ENCODE data around the gene PCDH9.

GRCh38 chr13:66659701-66660467 is 570.3 kb downstream of the PCDH9 start:
- no peak for TF ChIP-seq POLR2A (IDR thresholded peaks at IDR 0.05)
- TF ChIP-seq CTCF (IDR thresholded peaks at IDR 0.05), result no peak
